ENCODE data around the gene MBNL2.

GRCh38 chr13:97429681-97430081 is 207.5 kb downstream of the MBNL2 start:
- no peak for TF ChIP-seq CTCF (IDR thresholded peaks at IDR 0.05; ENCODE audit: low read length)
- TF ChIP-seq EZH2 (optimal IDR thresholded peaks at IDR 0.05; ENCODE audit: low read depth, low read length), result no peak
- TF ChIP-seq EZH2phosphoT487 (IDR thresholded peaks at IDR 0.05; ENCODE audit: low read length), result no peak

Measured in MM.1S (cell line).